Measurements from ENCODE around the gene SKAP1. TPM values are rescaled to one million over a fixed set of nuclear protein-coding genes. Genes with fewer than 3 reads are reported as not detected.

Gene SKAP1
- total and polyA plus RNA-seq, 2 experiments from 2014 or later, result 0.27 TPM; not detected in 1

DNA sequence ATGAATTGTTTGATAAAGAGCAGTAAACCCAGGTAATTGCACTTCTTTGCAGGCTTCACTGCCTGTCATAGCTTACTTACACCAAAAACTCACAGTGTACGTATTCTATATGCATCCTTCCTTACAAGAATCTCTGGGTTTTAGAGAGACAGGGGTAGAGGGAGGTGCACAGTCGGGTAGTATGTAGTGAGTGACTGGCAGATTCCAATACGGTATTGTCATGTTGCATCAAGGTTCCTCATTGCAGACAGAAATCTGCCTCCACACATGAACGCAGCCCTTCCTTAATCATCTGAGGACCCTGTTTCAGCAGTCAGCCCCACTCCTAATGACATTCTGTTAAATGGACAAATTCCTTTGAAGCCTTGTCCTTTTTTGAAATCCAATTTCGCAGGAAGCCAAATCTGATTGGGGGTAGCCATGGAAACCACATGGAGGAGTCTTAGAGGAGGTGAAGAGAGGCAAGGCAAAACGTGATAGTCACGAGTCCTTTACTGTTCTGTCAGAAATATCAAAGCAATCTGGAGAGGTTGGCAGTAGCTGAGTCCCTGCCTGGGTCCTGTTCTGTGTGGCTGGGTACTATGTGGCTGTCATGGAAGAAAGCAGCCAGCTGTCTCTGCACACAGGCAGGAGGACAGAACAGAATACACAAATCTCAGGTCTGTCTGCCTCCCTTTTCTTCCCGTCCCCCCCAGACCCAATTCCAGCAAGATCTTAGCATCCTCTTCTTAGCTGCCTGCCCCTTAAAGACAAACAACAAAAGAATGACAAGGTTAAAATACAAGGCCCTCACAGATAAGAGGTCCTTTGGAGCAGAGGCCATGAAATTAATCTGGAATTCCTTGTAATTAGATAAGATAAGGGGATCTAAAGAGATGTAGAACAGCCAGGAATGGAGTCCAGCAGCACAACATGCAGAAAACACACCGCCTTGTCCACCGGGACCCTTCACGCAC, 3.1 kb upstream of the SKAP1 start (continued):
- TF ChIP-seq, protein P1, sequence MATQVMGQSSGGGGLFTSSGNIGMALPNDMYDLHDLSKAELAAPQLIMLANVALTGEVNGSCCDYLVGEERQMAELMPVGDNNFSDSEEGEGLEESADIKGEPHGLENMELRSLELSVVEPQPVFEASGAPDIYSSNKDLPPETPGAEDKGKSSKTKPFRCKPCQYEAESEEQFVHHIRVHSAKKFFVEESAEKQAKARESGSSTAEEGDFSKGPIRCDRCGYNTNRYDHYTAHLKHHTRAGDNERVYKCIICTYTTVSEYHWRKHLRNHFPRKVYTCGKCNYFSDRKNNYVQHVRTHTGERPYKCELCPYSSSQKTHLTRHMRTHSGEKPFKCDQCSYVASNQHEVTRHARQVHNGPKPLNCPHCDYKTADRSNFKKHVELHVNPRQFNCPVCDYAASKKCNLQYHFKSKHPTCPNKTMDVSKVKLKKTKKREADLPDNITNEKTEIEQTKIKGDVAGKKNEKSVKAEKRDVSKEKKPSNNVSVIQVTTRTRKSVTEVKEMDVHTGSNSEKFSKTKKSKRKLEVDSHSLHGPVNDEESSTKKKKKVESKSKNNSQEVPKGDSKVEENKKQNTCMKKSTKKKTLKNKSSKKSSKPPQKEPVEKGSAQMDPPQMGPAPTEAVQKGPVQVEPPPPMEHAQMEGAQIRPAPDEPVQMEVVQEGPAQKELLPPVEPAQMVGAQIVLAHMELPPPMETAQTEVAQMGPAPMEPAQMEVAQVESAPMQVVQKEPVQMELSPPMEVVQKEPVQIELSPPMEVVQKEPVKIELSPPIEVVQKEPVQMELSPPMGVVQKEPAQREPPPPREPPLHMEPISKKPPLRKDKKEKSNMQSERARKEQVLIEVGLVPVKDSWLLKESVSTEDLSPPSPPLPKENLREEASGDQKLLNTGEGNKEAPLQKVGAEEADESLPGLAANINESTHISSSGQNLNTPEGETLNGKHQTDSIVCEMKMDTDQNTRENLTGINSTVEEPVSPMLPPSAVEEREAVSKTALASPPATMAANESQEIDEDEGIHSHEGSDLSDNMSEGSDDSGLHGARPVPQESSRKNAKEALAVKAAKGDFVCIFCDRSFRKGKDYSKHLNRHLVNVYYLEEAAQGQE (IDR thresholded peaks at IDR 0.05; ENCODE audit: unreplicated experiment), result no peak
- TF ChIP-seq CREB1 (CRISPR knock-in tag; IDR thresholded peaks at IDR 0.05; ENCODE audit: low read depth), result no peak

DNA sequence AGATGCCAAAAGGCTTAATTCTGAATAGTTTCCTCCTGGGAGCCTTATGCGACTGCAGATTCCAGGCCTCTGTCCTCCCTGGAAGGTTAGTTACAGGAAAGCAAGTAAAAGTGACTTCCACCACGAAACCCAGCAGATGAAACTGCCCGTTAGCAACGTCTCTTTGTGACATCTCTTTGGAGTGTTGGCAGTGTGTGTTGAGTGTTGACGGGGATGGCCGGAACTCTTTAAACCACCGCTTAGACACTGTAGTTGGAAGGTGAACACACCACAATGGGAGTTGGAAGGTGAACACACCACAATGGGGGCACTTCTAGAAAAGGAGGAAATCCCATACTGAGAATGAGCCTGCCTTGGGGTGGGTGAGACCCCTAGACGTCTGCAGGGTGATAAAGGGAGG, 858 bp downstream of the SKAP1 start:
- Mint-ChIP-seq H3K36me3 (ENCODE audit: low read depth) (no peaks in the 10 kb centered on the region), H3K27ac (no peak overlapping the region), H3K9me3 (no peaks in the 10 kb centered on the region; the same call in 1 of the 3 replicates), H3K4me1 (peaks cover 22% of the 10 kb centered on the region), H3K27me3 (ENCODE audit: insufficient read depth, low read depth, poor library complexity) (peaks cover 24% of the 10 kb centered on the region), H3K4me3 (peak overlapping the region; percentile 66)
- peaks cover 8% of the 10 kb centered on the region; the same call in 1 of the 2 replicates for H3K4me1 ChIP-seq (ENCODE audit: insufficient read depth)
- no peak overlapping the region for H3K27ac ChIP-seq (ENCODE audit: low read depth)
- no peak for ATAC-seq
- no peaks in the 10 kb centered on the region for H3K36me3 ChIP-seq (ENCODE audit: insufficient read depth)
- H4K20me1 ChIP-seq (replicated peaks; ENCODE audit: insufficient read depth), result no peaks in the 10 kb centered on the region
- H3K27me3 ChIP-seq (ENCODE audit: insufficient read depth), result peaks cover 50% of the 10 kb centered on the region
- H3K9me2 ChIP-seq (ENCODE audit: insufficient read depth), result no peaks in the 10 kb centered on the region
- no peak overlapping the region for H3K4me3 ChIP-seq
- H2AFZ ChIP-seq, result peak overlapping the region; percentile 99
- DNase-seq (ENCODE audit: low spot score), result no peak
- no peaks in the 10 kb centered on the region for H3K79me2 ChIP-seq (replicated peaks; ENCODE audit: insufficient read depth)
- no peaks in the 10 kb centered on the region for H3F3A ChIP-seq (replicated peaks; ENCODE audit: low read depth)
- TF ChIP-seq EZH2phosphoT487 (IDR thresholded peaks at IDR 0.05; ENCODE audit: unreplicated experiment) (no peak), ZNF114 (CRISPR knock-in tag; IDR thresholded peaks at IDR 0.05) (no peak), POLR2AphosphoS5 (IDR thresholded peaks at IDR 0.05; ENCODE audit: low read depth) (no peak), JUNB (IDR thresholded peaks at IDR 0.05; ENCODE audit: unreplicated experiment) (no peak), STAT1 (IDR thresholded peaks at IDR 0.05; ENCODE audit: unreplicated experiment) (no peak), ZNF331 (CRISPR knock-in tag; IDR thresholded peaks at IDR 0.05; ENCODE audit: low read depth) (no peak)
- TF ChIP-seq, protein P2, sequence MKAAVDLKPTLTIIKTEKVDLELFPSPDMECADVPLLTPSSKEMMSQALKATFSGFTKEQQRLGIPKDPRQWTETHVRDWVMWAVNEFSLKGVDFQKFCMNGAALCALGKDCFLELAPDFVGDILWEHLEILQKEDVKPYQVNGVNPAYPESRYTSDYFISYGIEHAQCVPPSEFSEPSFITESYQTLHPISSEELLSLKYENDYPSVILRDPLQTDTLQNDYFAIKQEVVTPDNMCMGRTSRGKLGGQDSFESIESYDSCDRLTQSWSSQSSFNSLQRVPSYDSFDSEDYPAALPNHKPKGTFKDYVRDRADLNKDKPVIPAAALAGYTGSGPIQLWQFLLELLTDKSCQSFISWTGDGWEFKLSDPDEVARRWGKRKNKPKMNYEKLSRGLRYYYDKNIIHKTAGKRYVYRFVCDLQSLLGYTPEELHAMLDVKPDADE (IDR thresholded peaks at IDR 0.05), result no peak
- H3K4me2 ChIP-seq, result 0 out of 2 replicates have a peak overlapping the region, but pooled peaks have one; percentile 77

All from GM23338 (cell line).